GM12864 (cell line): ENCODE results near the gene PDE11A.

Experiments used
- DNase-seq: peaks from one replicate; pipeline ENCODE4 v3.0.0-alpha.2; 2011; ENCODE audit warnings: low read depth
- H3K4me3 ChIP-seq: 2 replicates; pipeline ENCODE4 v1.5.1; 2011; ENCODE audit warnings: mild to moderate bottlenecking, low read depth, low read length, control low read depth
- CTCF ChIP-seq: IDR thresholded peaks from 2 replicates; pipeline ENCODE4 v1.5.1; 2011; ENCODE audit warnings: low read depth, mild to moderate bottlenecking, moderate library complexity, low read length, control low read depth, inconsistent platforms; ENCODE audit errors: missing control alignments

The PDE11A gene

DNA sequence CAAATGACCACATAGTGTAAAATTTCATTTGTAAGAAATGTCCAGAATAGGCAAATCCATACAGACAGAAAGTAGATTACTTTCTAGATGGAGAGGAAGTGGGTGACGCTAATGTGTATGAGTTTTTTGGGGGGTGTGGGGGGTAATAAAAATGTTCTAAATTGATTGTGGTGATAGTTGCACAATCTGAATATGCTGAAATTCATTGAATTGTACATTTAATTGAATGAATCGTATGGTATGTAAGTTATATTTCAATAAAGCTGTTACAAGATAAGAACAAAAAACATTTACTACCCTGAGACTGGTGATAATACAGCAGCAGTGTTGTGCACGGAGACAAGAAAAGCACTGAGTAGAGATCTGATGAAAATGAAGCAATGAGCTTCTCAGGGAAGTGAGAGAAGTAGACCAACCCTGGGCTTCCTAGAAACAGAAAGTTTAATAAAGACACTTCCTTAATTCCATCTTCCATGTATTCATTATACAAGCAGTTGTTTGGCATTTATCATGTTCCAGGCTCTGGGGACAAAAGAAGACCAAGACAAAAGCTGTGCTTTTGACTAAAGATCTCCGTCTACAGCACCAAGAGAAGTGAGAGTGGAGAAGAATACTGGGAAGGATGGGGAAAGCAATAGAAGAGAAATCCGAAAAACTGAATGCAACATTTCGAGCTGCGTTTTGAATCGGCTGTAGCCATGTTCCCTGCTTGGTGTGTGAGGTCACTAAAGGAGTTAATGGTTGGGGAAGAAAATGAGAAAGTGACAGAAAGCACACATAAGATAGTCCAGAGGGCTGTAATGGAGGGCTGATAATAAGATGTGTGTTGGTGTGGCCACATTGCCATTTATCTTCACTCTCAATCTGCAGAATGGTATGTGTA lies 1.8 kb upstream of the PDE11A start:
- no peak for TF ChIP-seq CTCF
- no peak for DNase-seq
- H3K4me3 ChIP-seq = no peak overlapping the region

- no peak overlapping the region for H3K4me3 ChIP-seq
- no peak for DNase-seq
- no peak for TF ChIP-seq CTCF
These were observed 586 bp downstream of the PDE11A start for GRCh38 chr2:178072000-178072382.

GRCh38 chr2:178070824-178071223 lies 1.8 kb downstream of the PDE11A start:
- H3K4me3 ChIP-seq = no peak overlapping the region
- DNase-seq = no peak
- no peak for TF ChIP-seq CTCF

DNA sequence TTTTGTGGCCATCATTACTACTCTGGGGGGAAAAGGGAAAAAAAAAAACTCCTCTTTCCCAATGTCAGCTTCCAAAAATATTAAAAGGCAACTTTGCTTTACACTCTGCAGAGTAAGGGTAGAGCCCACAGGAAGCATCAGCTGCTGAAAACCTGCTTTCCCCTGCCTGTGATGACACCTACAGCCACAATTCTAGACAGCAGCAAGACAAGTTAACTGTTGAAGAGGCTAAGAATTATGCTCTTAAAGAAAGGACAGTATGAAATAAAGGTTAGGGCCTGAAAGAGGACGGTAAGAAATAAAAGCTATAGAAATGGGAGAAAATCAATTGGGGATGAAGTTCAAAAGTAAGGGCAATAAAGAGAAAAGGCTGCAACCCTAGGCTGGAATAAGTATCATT lies 3.0 kb downstream of the PDE11A start:
- H3K4me3 ChIP-seq = no peak overlapping the region
- DNase-seq = no peak
- TF ChIP-seq CTCF = no peak

GRCh38 chr2:178068823-178069454 lies 3.6 kb downstream of the PDE11A start:
- TF ChIP-seq CTCF = no peak
- DNase-seq = no peak
- H3K4me3 ChIP-seq = no peak overlapping the region

DNA sequence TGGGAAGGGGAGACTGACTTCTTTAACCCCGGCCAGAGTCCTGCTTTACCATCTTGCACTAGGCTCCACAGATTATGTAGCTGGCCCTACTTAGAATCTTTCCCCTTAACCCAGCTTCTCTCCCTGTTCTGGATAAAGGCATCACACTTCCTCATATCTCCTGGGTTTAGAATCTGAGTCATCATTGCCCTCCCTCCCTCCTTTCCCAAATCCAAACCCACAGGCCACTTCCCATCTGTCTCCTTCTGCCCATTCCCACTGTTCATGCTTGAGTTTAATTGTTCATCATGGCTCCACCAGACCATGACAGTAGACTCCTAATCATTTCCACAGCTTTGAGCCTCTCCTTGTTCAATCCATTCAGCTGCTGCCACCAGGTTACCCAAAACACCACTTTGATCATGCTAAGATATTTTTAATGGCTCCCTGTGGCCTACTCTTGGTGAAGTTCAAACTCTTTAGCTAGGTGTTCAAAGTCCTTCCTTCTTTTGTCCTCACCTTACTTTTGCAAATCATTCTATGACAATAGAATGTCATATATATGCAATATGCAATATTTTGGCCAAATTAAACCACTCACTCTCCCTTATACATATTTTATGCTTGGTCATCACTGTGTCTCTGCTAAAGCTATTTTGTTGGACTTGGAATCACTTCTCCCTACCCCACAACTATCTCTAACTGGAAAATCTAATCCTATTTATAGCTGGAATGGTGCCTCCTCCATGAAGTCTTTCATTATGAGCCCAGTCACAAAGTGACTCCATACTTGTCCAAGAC lies 5.5 kb downstream of the PDE11A start:
- no peak overlapping the region for H3K4me3 ChIP-seq
- DNase-seq = no peak
- no peak for TF ChIP-seq CTCF
